ENCODE measurements around the gene ZNF689. TPM values are rescaled to one million over a fixed set of nuclear protein-coding genes. Genes with fewer than 3 reads are reported as not detected.
A peak's percentile ranks its signal among the peaks of the same experiment; 100 is the strongest.

The ZNF689 gene
- total RNA-seq, 1 donor from 2014 or later: 12.1 TPM

DNA sequence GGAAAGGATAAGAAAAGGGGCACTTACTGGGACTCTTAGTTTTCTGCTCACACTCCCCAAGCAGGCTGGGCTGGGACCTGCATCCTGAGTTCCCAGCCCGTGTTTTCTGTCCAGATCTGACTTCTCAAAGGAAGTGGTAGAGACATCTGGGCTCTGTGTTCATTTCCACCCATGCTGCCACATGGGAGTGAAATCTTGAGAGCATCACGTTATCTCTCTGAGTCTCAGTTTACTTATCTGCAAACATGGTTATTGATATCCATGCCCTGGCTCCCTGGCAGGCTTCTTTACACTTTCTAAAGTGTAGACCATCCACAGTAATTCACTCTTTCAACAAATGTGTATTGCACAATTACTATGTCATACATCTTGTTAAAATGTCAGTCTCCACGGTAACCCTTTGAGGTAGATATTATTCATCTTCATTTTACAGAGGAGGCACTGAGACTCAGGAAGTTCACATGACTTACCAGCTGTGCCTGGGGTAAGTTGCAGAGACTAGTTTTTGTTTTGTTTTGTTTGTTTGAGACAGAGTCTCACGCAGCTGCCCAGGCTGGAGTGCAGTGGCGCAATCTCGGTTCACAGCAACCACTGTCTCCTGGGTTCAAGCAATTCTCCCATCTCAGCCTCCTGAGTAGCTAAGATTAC lies 42.1 kb downstream of the ZNF689 start:
- Mint-ChIP-seq H3K27ac (peak overlapping the region; percentile 87), H3K4me3 (no peak overlapping the region), H3K27me3 (ENCODE audit: low read depth) (no peaks in the 10 kb centered on the region), H3K36me3 (no peaks in the 10 kb centered on the region), H3K9me3 (no peaks in the 10 kb centered on the region), H3K4me1 (peaks cover 24% of the 10 kb centered on the region)
- TF ChIP-seq, protein P1, sequence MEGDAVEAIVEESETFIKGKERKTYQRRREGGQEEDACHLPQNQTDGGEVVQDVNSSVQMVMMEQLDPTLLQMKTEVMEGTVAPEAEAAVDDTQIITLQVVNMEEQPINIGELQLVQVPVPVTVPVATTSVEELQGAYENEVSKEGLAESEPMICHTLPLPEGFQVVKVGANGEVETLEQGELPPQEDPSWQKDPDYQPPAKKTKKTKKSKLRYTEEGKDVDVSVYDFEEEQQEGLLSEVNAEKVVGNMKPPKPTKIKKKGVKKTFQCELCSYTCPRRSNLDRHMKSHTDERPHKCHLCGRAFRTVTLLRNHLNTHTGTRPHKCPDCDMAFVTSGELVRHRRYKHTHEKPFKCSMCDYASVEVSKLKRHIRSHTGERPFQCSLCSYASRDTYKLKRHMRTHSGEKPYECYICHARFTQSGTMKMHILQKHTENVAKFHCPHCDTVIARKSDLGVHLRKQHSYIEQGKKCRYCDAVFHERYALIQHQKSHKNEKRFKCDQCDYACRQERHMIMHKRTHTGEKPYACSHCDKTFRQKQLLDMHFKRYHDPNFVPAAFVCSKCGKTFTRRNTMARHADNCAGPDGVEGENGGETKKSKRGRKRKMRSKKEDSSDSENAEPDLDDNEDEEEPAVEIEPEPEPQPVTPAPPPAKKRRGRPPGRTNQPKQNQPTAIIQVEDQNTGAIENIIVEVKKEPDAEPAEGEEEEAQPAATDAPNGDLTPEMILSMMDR (IDR thresholded peaks at IDR 0.05; ENCODE audit: unreplicated experiment): no peak
- DNase-seq (ENCODE audit: low spot score in 2 of 2, unreplicated experiment in 2 of 2): no peak

- no peaks in the 10 kb centered on the region for H3K36me3 Mint-ChIP-seq
- no peak overlapping the region for H3K4me3 Mint-ChIP-seq
- DNase-seq (ENCODE audit: low spot score in 2 of 2, unreplicated experiment in 2 of 2): no peak
- peak overlapping the region; percentile 87 for H3K27ac Mint-ChIP-seq
- no peaks in the 10 kb centered on the region for H3K27me3 Mint-ChIP-seq (ENCODE audit: low read depth)
- TF ChIP-seq, protein P1 (IDR thresholded peaks at IDR 0.05; ENCODE audit: unreplicated experiment): no peak
- H3K9me3 Mint-ChIP-seq: no peaks in the 10 kb centered on the region
- peaks cover 23% of the 10 kb centered on the region for H3K4me1 Mint-ChIP-seq
Measured at GRCh38 chr16:30567160-30567990, 42.8 kb downstream of the ZNF689 start.

DNA sequence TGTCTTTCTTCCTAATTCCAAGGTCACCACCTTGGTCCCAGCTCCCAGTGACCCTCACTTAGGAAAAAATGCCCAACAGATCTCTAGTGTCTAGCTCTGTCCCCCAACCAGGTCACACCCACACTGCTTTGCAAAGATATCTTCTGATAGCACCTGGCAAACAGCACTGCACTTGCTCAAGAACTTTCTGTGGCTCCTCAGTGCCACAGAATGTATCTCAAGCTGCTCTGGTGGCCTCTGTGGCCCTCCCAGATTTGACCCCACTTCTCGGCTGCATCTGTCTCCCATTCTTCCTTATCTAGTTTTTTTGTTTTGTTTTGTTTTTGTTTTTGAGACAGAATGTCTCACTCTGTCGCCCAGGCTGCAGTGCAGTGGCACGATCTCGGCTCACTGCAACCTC lies 43.7 kb downstream of the ZNF689 start:
- H3K27ac Mint-ChIP-seq: no peak overlapping the region
- DNase-seq (ENCODE audit: low spot score in 2 of 2, unreplicated experiment in 2 of 2): no peak
- H3K9me3 Mint-ChIP-seq: no peaks in the 10 kb centered on the region
- H3K36me3 Mint-ChIP-seq: no peaks in the 10 kb centered on the region
- peaks cover 20% of the 10 kb centered on the region for H3K4me1 Mint-ChIP-seq
- H3K4me3 Mint-ChIP-seq: no peak overlapping the region
- TF ChIP-seq, protein P1 (IDR thresholded peaks at IDR 0.05; ENCODE audit: unreplicated experiment): no peak
- H3K27me3 Mint-ChIP-seq (ENCODE audit: low read depth): no peaks in the 10 kb centered on the region

DNA sequence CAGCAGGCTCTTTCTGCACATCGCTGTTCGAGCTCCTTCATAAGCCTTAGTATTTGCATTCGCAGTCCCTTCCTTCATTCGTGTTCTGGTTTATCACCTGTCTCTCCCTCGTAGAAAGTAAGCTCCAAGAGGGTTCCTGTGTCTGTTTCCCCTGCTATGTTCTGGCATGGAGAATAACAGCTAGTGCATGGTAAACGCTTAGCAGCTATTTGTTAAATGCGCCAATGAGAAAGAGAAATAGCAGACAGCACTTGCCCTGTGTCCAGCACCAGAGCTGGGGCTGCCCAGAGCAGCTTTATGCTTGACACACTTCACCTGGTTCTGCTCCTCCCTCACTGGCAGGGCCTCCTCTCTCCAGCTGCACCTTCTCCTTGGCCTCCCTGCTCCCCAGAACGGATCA lies 44.2 kb downstream of the ZNF689 start:
- Mint-ChIP-seq H3K4me1 (peaks cover 20% of the 10 kb centered on the region), H3K36me3 (no peaks in the 10 kb centered on the region), H3K27ac (no peak overlapping the region), H3K27me3 (ENCODE audit: low read depth) (no peaks in the 10 kb centered on the region), H3K4me3 (no peak overlapping the region), H3K9me3 (no peaks in the 10 kb centered on the region)
- DNase-seq (ENCODE audit: low spot score in 2 of 2, unreplicated experiment in 2 of 2): no peak
- TF ChIP-seq, protein P1 (IDR thresholded peaks at IDR 0.05; ENCODE audit: unreplicated experiment): no peak

GRCh38 chr16:30565526-30565925 lies 44.7 kb downstream of the ZNF689 start:
- H3K27ac Mint-ChIP-seq: no peak overlapping the region

More at GRCh38 chr16:30565526-30565925, 44.7 kb downstream of the ZNF689 start:
- TF ChIP-seq, protein P1 (IDR thresholded peaks at IDR 0.05; ENCODE audit: unreplicated experiment): no peak
- H3K36me3 Mint-ChIP-seq: no peaks in the 10 kb centered on the region
- no peak for DNase-seq (ENCODE audit: low spot score in 2 of 2, unreplicated experiment in 2 of 2)
- H3K4me3 Mint-ChIP-seq: no peak overlapping the region
- peaks cover 19% of the 10 kb centered on the region for H3K4me1 Mint-ChIP-seq
- no peaks in the 10 kb centered on the region for H3K27me3 Mint-ChIP-seq (ENCODE audit: low read depth)
- no peaks in the 10 kb centered on the region for H3K9me3 Mint-ChIP-seq
